ENCODE results near the gene STAC2.

STAC2 gene

DNA sequence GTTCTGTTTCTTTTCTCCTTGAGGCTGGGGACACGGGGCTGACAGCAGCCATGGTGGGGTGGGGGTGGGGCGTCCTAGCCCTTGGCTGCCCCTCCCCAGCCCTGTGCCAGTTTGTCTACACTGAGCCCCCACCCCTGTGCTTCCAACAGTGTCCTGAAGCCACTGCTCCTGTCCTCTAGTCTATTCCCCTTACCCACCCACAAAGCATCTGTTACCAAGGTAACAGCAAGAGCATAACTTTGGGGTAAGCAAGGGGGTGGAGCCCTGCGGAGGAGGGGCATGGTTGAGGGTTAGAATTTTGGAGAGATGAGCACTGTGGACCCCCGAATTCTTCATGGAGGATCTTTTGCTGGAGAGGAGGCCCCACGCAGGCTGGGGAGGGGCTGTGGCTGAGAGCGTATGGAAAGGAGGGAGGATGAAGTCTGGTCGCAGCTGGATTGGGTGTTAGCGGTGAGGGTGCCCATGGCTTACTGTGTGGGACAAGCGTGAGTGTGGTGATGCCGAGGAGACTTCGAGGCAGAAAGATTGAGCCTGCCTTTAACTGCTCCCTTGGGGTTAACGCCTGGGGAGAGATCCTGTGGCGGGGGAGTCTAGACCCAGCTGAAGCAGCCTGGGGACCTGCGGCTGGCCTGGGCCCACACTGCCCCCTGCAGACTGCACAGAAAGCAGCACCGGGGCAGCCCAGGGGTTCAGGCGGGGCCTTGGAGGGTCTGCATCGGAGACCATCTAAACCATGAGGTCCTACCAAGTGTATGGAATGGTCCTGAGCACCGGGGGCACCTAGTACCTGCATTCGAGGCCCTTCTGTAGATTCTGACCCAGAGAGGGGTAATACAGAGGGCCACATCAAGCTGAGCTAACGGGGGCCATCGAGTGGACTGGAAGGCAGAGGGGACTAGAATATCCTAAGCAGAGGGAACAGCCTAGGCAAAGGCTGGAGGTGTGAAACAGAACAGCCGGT lies 6.1 kb upstream of the STAC2 start:
- TF ChIP-seq CTCF (conservative IDR thresholded peaks at IDR 0.05; ENCODE audit: low read depth, low read length) = peak; percentile 83
- DNase-seq (ENCODE audit: low read depth) = no peak
- H3K4me3 ChIP-seq (ENCODE audit: low read length) = no peak overlapping the region

DNA sequence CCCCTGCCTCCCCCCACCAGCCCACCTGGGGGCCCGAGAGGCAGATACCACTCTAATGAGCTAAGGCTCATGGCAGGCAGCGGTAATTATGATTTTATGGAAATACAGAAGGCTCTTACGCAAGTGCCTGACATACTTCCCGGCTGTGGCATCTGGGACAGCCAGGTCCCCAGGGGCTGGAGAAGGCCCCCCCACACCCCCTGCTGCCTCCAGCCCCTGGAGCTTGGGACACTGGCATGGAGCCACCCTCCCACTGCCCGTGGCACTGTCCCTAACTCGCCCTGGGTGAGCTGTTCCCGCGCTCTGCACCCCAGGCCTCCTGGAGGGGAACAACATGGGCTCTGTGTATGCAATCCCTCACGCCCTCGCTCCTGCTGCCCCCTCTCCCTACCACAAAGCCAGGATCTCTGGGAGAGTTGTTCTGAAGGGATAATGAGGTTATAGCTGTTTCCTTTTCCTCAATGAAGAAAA lies 5.4 kb upstream of the STAC2 start:
- H3K4me3 ChIP-seq (ENCODE audit: low read length) = no peak overlapping the region
- DNase-seq (ENCODE audit: low read depth) = no peak
- no peak for TF ChIP-seq CTCF (conservative IDR thresholded peaks at IDR 0.05; ENCODE audit: low read depth, low read length)

- TF ChIP-seq CTCF (conservative IDR thresholded peaks at IDR 0.05; ENCODE audit: low read depth, low read length) = no peak
- DNase-seq (ENCODE audit: low read depth) = no peak
- H3K4me3 ChIP-seq (ENCODE audit: low read length) = no peak overlapping the region
Measured at GRCh38 chr17:39230361-39230760, 4.6 kb upstream of the STAC2 start.

GRCh38 chr17:39229274-39229913 lies 3.6 kb upstream of the STAC2 start:
- no peak for TF ChIP-seq CTCF (conservative IDR thresholded peaks at IDR 0.05; ENCODE audit: low read depth, low read length)
- H3K4me3 ChIP-seq (ENCODE audit: low read length) = no peak overlapping the region
- no peak for DNase-seq (ENCODE audit: low read depth)

GRCh38 chr17:39227364-39227919 lies 1.7 kb upstream of the STAC2 start:
- H3K4me3 ChIP-seq (ENCODE audit: low read length) = no peak overlapping the region
- TF ChIP-seq CTCF (conservative IDR thresholded peaks at IDR 0.05; ENCODE audit: low read depth, low read length) = no peak
- no peak for DNase-seq (ENCODE audit: low read depth)

DNA sequence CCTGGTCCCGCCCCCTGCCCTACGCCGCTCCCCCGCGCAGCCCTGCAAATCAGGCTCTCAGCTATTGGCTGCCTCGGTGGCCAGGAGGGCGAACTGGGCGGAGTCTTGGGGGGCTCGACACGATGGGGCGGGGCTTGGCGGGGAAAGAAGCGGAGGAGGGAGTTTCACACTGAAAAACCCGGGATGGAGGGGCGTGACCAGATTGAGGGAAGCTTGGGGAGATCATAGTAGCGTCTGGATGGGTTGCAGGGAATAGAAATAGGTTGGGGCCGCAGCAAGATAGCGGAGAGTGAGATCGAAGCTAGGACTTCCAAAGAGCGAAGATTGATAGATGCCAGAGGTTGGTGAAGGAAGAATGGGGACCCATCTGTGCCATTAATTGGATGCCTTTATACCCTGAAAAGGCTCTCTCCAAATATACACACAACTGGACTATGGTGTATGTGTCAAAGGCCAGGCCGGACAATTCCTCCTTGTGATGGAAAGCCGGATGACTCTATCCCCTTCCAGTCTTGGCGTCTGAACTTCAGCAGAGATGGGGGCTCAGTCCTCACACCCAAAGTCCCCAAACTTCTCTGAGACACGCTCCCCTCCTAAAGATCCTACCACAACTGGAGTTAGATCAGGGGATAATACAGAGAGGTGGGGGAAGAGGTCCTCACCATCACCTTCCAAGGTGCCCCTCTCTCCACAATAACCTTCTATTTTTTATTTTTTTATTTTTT lies 376 bp upstream of the STAC2 start:
- DNase-seq (ENCODE audit: low read depth) = no peak
- peak overlapping the region; percentile 35 for H3K4me3 ChIP-seq (ENCODE audit: low read length)
- no peak for TF ChIP-seq CTCF (conservative IDR thresholded peaks at IDR 0.05; ENCODE audit: low read depth, low read length)
